ENCODE data around the gene METAP2.
"Not testable (repeated sequence)": the region's sequence is repeated elsewhere in the genome, so short reads cannot be mapped to it uniquely, and the experiment has no call there.

Gene METAP2

DNA sequence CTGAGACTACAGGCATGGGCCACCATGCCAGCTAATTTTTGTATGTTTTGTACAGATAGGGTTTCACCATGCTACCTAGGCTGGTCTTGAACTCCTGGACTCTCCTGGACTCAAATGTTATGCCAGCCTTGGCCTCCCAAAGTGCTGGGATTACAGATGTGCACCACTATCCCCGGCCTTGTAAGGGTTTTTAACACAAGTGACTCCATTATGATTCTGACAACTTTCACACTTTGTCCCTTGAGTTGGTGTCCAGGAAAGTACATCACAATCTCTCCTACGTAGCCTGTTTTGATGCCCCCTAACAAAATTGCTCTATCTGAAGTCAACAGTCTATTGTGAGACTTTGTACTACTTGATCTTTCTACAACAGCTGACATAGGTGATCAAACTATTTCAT lies 11.4 kb upstream of the METAP2 start:
- DNase-seq (ENCODE audit: low read depth, low spot score): no peak

GRCh38 chr12:95463050-95463449 lies 10.9 kb upstream of the METAP2 start:
- DNase-seq (ENCODE audit: low read depth, low spot score): no peak

DNA sequence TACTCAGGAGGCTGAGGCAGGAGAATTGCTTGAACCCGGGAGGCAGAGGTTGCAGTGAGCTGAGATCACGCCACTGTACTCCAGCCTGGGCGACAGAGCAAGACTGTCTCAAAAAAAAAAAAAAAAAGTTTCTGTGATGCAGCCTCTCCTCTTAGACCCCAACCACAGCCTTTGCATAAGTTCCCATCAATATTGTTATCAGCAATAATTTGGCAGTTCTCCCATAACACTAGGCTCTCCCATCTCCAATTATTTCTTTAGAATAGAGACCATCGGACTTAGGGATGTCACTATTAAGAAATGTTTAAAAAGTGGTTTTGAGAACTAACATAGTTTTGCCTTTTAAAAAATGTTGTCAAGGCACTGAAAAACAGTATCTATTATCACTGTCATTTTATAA lies 10.2 kb upstream of the METAP2 start:
- not testable (repeated sequence) for DNase-seq (ENCODE audit: low read depth, low spot score)

DNA sequence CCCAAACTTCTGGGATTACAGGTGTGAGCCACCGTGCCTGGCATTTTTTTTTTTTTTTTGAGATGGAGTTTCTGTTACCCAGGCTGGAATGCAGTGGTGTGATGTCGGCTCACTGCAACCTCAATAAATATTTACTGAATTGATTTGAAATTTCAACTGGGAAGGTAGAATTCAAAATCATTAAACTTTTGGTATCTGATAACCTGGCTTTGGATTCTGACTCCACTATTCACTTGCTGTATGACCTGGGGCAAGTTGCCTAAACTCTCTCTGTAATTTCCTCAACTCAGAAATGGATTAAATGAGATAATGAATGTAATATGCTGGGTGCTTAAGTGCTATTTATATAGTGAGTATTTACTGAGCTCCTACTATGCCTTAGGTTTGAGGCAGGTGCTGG lies 8.7 kb upstream of the METAP2 start:
- no peak for DNase-seq (ENCODE audit: low read depth, low spot score)

- no peak for DNase-seq (ENCODE audit: low read depth, low spot score)
These were observed 3.7 kb upstream of the METAP2 start for GRCh38 chr12:95470300-95470699.

DNA sequence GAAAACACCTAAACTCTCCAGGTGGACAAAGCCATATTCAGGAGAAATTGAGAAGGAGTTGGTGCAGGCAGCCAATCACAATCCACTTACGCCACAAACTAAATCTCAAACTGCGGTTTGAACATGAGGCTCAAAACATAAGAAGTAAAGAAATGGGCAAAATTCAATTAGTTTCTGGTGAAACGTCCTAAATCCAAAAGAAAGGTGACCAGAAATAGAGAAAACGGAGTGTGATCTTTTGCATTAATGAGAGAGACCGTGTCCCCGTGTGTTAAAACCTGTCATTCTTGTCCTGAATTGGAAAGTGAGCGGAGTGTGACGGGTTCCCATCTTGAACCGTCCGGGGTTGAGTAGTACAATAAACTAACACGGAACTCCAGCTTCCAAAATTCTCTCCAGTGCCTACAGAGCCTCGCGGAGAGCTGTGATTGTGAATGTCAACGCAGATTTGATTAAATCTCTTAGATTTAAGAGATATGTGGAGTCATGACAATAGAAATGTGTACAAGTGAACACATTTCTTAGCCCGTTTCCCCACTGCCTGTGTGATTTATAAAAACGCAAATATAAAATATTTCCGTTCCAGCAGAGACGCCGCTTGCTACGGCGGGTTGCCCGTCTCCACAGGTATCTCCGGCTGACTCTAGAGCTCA lies 595 bp upstream of the METAP2 start:
- no peak for DNase-seq (ENCODE audit: low read depth, low spot score)

DNA sequence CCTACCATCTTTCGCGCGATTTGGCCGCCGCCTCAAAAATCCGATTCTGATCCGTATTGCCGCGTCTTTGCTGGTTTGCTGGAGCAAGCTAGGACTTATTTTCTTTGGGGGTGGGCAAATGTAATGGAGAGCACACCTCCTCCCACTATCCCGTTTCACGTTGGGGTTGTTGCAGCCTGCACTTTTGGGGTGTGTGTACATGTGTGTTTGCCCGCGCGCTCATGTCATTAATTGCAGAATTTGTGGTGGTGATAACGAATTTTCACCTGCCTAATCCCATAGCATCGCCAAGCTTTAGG lies 657 bp downstream of the METAP2 start:
- DNase-seq (ENCODE audit: low read depth, low spot score): no peak

GRCh38 chr12:95480230-95480629 lies 6.3 kb downstream of the METAP2 start:
- no peak for DNase-seq (ENCODE audit: low read depth, low spot score)

- DNase-seq (ENCODE audit: low read depth, low spot score): no peak
These were observed 7.1 kb downstream of the METAP2 start for GRCh38 chr12:95481072-95481471.

- DNase-seq (ENCODE audit: low read depth, low spot score): no peak
These were observed 7.9 kb downstream of the METAP2 start for GRCh38 chr12:95481888-95482287.

- not testable (repeated sequence) for DNase-seq (ENCODE audit: low read depth, low spot score)
These were observed 8.6 kb downstream of the METAP2 start for GRCh38 chr12:95482564-95482963.

DNA sequence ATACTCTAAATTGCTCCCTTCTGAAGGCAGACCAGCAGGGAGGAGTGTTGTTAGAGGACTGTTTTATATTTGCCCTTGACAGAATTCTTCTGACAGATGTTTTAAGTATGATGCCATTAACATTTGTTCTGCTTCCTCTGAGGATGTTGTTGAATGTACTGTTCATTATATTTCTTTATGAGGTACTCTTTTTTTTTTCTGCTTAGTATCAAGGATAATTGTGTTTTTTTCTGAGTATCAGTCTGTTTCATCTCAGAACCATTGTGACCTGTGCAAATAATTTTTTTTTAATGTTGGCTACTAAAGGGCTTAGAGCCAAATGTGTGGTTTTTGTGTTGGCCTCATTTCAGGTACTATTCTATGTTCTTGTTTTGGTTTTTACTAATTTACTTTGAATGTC lies 10.6 kb downstream of the METAP2 start:
- DNase-seq (ENCODE audit: low read depth, low spot score): no peak

DNA sequence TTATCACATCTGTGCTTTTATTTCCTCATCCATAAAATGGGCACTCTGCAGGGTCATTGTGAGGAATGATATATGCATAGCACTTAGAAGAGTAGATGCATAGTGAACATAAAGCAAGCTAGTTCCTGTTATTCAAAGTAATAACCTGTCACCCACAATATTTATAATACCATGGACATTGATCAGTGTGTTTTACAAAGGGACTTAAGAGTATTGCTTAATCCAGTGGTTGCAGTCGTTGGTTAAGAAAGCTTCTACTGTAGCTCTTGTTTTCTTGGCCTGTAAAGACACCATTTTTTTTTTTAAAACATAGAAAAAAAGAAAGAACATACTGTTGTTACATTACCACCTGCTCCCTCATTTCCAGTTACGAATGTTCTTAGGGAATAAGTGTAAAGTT lies 13.1 kb downstream of the METAP2 start:
- no peak for DNase-seq (ENCODE audit: low read depth, low spot score)

DNA sequence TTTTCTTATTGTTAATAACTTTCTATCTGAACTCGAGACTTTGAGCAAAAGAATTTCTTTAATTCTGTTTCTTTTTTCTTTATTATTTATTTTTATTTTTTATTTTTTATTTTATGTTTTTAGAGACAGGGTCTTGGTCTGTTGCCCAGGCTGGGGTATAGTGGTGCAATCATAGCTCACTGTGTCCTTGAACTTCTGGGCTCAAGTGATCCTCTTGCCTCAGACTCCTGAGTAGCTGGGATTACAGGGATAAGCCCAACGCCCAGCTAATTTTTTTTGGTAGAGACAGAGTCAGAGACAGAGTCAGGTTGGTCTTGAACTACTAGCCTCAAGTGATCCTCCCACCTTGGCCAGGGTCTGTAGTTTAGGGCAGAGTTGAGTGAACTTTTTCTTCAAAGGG lies 18.5 kb downstream of the METAP2 start:
- no peak for DNase-seq (ENCODE audit: low read depth, low spot score)

DNA sequence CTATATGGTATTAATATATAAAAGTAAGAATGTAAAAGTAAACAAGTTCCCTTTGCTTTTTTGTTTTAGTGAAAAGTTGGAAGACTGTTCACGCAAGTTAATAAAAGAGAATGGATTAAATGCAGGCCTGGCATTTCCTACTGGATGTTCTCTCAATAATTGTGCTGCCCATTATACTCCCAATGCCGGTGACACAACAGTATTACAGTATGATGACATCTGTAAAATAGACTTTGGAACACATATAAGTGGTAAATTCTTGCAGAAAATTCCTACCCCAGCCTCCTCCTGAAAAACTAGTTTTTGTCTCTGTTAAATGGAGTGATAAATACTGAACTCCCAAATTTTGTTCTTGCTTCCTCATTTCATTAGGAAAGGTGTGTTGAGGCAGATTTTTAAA lies 20.9 kb downstream of the METAP2 start:
- no peak for DNase-seq (ENCODE audit: low read depth, low spot score)

DNA sequence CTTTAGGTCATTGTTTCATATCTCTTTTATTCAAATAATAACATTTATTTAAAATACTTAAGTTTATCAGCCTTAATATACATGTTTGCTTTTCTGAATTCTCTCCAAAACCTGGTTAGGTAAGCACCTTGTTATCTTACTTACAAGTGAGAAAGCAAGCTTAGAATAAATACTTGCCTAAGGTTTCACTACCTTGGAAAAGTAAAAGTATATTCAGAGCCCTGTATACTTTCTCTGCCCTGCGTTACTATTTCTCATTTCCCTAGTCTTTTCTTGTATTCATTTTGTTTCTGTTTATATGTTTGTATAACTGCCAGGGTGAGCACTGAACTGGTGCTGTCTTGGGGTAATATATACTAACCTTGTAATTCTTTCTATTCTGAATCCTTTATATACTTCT lies 21.5 kb downstream of the METAP2 start:
- DNase-seq (ENCODE audit: low read depth, low spot score): no peak

GRCh38 chr12:95497031-95497430 lies 23.1 kb downstream of the METAP2 start:
- DNase-seq (ENCODE audit: low read depth, low spot score): no peak

GRCh38 chr12:95498968-95499367 lies 25.0 kb downstream of the METAP2 start:
- DNase-seq (ENCODE audit: low read depth, low spot score): no peak

DNA sequence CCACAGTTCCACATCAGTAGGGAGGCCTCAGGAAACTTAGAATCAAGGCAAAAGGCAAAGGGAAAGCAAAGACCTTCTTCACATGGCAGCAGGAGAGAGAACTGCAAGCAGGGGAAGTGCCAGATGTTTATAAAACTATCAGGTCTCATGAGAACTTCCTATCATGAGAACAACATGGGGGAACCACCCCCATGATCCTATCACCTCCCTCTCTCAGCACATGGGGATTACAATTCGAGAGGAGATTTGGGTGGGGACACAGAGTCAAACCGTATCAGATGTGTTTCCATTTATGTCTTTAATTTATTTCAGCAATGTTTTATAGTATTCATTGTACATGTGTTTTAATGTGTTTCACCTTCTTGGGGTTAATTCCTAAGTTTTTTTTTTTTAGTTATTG lies 25.8 kb downstream of the METAP2 start:
- no peak for DNase-seq (ENCODE audit: low read depth, low spot score)

GRCh38 chr12:95504140-95504539 lies 30.2 kb downstream of the METAP2 start:
- no peak for DNase-seq (ENCODE audit: low read depth, low spot score)

DNA sequence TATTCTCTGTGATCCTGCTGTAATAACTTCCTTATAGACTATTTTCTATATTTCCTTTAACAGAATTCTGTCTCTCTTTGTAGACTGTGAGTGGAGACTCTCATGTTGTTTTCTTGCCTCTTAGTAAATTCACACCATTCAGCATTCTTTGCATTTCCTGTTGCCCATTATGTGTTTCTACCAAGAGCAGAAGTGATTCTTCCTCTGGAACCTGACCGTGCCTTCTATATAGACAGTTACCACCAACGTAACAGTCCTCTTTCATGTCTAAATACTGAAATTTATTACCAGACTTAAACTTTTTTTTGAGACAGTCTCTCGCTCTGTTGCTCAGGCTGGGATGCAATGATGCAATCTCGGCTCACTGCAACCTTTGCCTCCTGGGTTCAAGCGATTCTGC lies 31.1 kb downstream of the METAP2 start:
- DNase-seq (ENCODE audit: low read depth, low spot score): no peak

- no peak for DNase-seq (ENCODE audit: low read depth, low spot score)
These were observed 33.0 kb downstream of the METAP2 start for GRCh38 chr12:95506707-95507523.

DNA sequence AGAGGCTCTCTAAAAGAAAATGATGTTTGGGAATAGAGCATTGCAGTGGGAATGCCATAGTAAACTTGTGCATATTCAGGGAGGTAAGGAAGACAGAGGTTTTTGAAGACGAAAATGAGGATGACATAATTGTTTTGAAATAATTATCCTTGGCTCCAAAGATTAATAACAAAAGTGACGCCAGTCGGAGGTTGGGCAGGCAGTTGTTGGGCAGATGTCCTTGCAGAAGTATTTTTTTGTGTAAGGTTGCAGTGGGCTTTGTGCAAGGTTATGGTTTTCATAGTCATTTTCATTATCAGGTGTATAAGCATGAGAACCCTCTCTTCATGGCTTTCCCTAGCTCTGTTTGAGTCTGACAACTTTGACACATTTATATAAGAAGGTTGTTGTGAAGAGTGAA lies 35.3 kb downstream of the METAP2 start:
- DNase-seq (ENCODE audit: low read depth, low spot score): no peak

DNA sequence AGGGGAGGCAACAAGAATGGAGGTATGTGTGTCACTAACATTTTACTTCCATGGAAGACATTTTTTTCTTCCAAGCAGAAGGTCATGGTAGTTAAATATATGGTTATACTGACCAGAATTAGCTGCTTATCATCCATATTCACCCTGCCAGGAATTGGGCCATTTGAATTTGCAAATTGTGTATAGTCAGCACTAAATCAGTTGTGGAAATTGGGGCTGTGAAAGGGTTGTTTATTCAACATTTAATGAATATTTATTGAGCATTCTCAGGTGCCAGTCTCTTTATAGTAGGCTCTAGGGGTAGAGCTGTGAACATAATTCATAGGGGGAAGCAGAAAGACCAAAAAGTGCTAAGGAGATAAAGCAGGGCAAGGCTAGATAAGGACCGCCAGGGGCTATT lies 38.0 kb downstream of the METAP2 start:
- DNase-seq (ENCODE audit: low read depth, low spot score): no peak

Measured in ELF-1 (cell line).